ENCODE results near the gene LIX1.
A peak's percentile ranks its signal among the peaks of the same experiment; 100 is the strongest.
"Not testable (repeated sequence)": the region's sequence is repeated elsewhere in the genome, so short reads cannot be mapped to it uniquely, and the experiment has no call there.

The LIX1 gene
- total RNA-seq = 0 reads per million in 2 donors

GRCh38 chr5:97142521-97143254, at the start of gene LIX1:
Gene LIX1 (minus strand): TSS chr5:97142611. CDS start chr5:97142576, 35 bp downstream.
- DNase-seq = no peak

GRCh38 chr5:97191893-97192292, 49.5 kb upstream of the LIX1 start:
- no peak for DNase-seq

- not testable (repeated sequence) for DNase-seq
These were observed 47.1 kb upstream of the LIX1 start for GRCh38 chr5:97189523-97189922.

GRCh38 chr5:97183930-97184213, 41.5 kb upstream of the LIX1 start:
- no peak for DNase-seq

- DNase-seq = peak; percentile 71
These were observed 40.9 kb upstream of the LIX1 start, which contains the start of gene RIOK2 for GRCh38 chr5:97183100-97183929. Gene RIOK2 (minus strand): TSS chr5:97183247. CDS start chr5:97183191, 56 bp downstream.

- DNase-seq = no peak
These were observed 40.2 kb upstream of the LIX1 start for GRCh38 chr5:97182571-97183099.

GRCh38 chr5:97181856-97182545, 39.6 kb upstream of the LIX1 start:
- no peak for DNase-seq

- DNase-seq = not testable (repeated sequence)
These were observed 37.0 kb upstream of the LIX1 start for GRCh38 chr5:97179457-97179856.

- DNase-seq = no peak
These were observed 29.8 kb upstream of the LIX1 start for GRCh38 chr5:97172227-97172626.

GRCh38 chr5:97171703-97172102, 29.3 kb upstream of the LIX1 start:
- no peak for DNase-seq

GRCh38 chr5:97167435-97167834, 25.0 kb upstream of the LIX1 start:
- no peak for DNase-seq

- DNase-seq = no peak
These were observed 23.3 kb upstream of the LIX1 start for GRCh38 chr5:97165726-97166125.

GRCh38 chr5:97164846-97165245, 22.4 kb upstream of the LIX1 start:
- DNase-seq = no peak

- no peak for DNase-seq
These were observed 21.4 kb upstream of the LIX1 start for GRCh38 chr5:97163790-97164285.

- DNase-seq = no peak
These were observed 21.0 kb upstream of the LIX1 start for GRCh38 chr5:97163360-97163764.

- no peak for DNase-seq
These were observed 19.6 kb upstream of the LIX1 start for GRCh38 chr5:97162045-97162444.

- no peak for DNase-seq
These were observed 15.3 kb upstream of the LIX1 start for GRCh38 chr5:97157689-97158088.

- no peak for DNase-seq
These were observed 9.0 kb upstream of the LIX1 start for GRCh38 chr5:97151370-97151769.

- DNase-seq = no peak
These were observed 8.0 kb upstream of the LIX1 start for GRCh38 chr5:97150401-97150800.

- no peak for DNase-seq
These were observed 7.3 kb upstream of the LIX1 start for GRCh38 chr5:97149709-97150108.

GRCh38 chr5:97148288-97148687, 5.9 kb upstream of the LIX1 start:
- DNase-seq = no peak

GRCh38 chr5:97143704-97144103, 1.3 kb upstream of the LIX1 start:
- no peak for DNase-seq

- no peak for DNase-seq
These were observed 872 bp downstream of the LIX1 start for GRCh38 chr5:97141539-97141938.

All from activated gamma-delta T cell (primary cell).